Measurements from ENCODE around the gene ESR1. TPM values are rescaled to one million over a fixed set of nuclear protein-coding genes. Genes with fewer than 3 reads are reported as not detected.

ESR1 gene
- total and polyA plus RNA-seq, 9 of the 15 experiments (the other 6 are each of a cell fraction or from before 2014, with no cell fraction given): 0.03 to 0.27 (median 0.08) TPM; not detected in 1

- TF ChIP-seq, protein P1, sequence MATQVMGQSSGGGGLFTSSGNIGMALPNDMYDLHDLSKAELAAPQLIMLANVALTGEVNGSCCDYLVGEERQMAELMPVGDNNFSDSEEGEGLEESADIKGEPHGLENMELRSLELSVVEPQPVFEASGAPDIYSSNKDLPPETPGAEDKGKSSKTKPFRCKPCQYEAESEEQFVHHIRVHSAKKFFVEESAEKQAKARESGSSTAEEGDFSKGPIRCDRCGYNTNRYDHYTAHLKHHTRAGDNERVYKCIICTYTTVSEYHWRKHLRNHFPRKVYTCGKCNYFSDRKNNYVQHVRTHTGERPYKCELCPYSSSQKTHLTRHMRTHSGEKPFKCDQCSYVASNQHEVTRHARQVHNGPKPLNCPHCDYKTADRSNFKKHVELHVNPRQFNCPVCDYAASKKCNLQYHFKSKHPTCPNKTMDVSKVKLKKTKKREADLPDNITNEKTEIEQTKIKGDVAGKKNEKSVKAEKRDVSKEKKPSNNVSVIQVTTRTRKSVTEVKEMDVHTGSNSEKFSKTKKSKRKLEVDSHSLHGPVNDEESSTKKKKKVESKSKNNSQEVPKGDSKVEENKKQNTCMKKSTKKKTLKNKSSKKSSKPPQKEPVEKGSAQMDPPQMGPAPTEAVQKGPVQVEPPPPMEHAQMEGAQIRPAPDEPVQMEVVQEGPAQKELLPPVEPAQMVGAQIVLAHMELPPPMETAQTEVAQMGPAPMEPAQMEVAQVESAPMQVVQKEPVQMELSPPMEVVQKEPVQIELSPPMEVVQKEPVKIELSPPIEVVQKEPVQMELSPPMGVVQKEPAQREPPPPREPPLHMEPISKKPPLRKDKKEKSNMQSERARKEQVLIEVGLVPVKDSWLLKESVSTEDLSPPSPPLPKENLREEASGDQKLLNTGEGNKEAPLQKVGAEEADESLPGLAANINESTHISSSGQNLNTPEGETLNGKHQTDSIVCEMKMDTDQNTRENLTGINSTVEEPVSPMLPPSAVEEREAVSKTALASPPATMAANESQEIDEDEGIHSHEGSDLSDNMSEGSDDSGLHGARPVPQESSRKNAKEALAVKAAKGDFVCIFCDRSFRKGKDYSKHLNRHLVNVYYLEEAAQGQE (IDR thresholded peaks at IDR 0.05; ENCODE audit: borderline replicate concordance): peak; percentile 94
- TF ChIP-seq, protein P1 (CRISPR knock-in tag; IDR thresholded peaks at IDR 0.05; ENCODE audit: low read depth): 0 out of 2 replicates have a peak, but pooled peaks have one; percentile 49
- TF ChIP-seq RCOR1 (IDR thresholded peaks at IDR 0.05; ENCODE audit: borderline replicate concordance in 1 of 2, low read depth in 2 of 2, low read length in 2 of 2): no peak
- TF ChIP-seq JUND (IDR thresholded peaks at IDR 0.05; ENCODE audit: borderline replicate concordance, low read depth, low read length): no peak
- TF ChIP-seq JUND (tag; IDR thresholded peaks at IDR 0.05; ENCODE audit: borderline replicate concordance, low read depth, low read length): no peak
Measured at GRCh38 chr6:151847064-151847463, 39.6 kb downstream of the ESR1 start (continued).
